Left lobe of liver (tissue), 2 donors: ENCODE measurements around the gene DPCD. TPM values are rescaled to one million over a fixed set of nuclear protein-coding genes. Genes with fewer than 3 reads are reported as not detected.
"Not testable (repeated sequence)": the region's sequence is repeated elsewhere in the genome, so short reads cannot be mapped to it uniquely, and the experiment has no call there.

ENCODE experiments used
- ATAC-seq: fragments of 200-7000 bp; cut with Tn5 transposase; one replicate; pipeline ENCODE4 v1.9.1; 2020; ENCODE audit warnings: mild to moderate bottlenecking, moderate library complexity
- DNase-seq: peaks from one replicate; pipeline ENCODE4 v3.0.0-alpha.2; 2020; ENCODE audit warnings: low spot score
- total RNA-seq: library from RNA; stranded (reverse); gene quantifications from one replicate; pipeline ENCODE4 v1.2.1, GENCODE V29; 2021
- donor health status: DM: no; HTN: no; CAD: no; lungs with moderate emphysema.
- donor health status: DM: no; HTN: yes; CAD: no.

Gene DPCD
- total RNA-seq, 1 donor from 2014 or later, result 3.6 TPM

- DNase-seq (no peak), ATAC-seq (no peak)
These were observed 7.4 kb upstream of the DPCD start for GRCh38 chr10:101580486-101581399.

- DNase-seq, result no peak
- no peak for ATAC-seq
These were observed 2.3 kb upstream of the DPCD start for GRCh38 chr10:101585841-101586240.

- ATAC-seq, result no peak
- no peak for DNase-seq
These were observed 758 bp downstream of the DPCD start for GRCh38 chr10:101588879-101589278.

GRCh38 chr10:101593331-101593730 lies 5.2 kb downstream of the DPCD start:
- peak; percentile 26 for ATAC-seq

GRCh38 chr10:101595591-101596433 lies 7.7 kb downstream of the DPCD start:
- ATAC-seq (no peak), DNase-seq (no peak)

More at GRCh38 chr10:101593331-101593730, 5.2 kb downstream of the DPCD start:
- DNase-seq, result not testable (repeated sequence)

- no peak for DNase-seq
These were observed 9.2 kb downstream of the DPCD start for GRCh38 chr10:101597091-101597900.

GRCh38 chr10:101601541-101601940 lies 13.4 kb downstream of the DPCD start:
- DNase-seq, result no peak
- ATAC-seq, result no peak

More at GRCh38 chr10:101597091-101597900, 9.2 kb downstream of the DPCD start:
- no peak for ATAC-seq

- peak; percentile 97 for ATAC-seq
- DNase-seq, result peak; percentile 74
These were observed 14.8 kb downstream of the DPCD start for GRCh38 chr10:101602761-101603398.

- ATAC-seq (no peak), DNase-seq (no peak)
These were observed 19.0 kb downstream of the DPCD start for GRCh38 chr10:101607124-101607523.

- no peak for ATAC-seq
- DNase-seq, result no peak
These were observed 21.4 kb downstream of the DPCD start for GRCh38 chr10:101609481-101609880.

- ATAC-seq (no peak), DNase-seq (no peak)
These were observed 23.2 kb downstream of the DPCD start for GRCh38 chr10:101611096-101611905.

GRCh38 chr10:101612086-101612485 lies 24.0 kb downstream of the DPCD start:
- DNase-seq (no peak), ATAC-seq (no peak)

GRCh38 chr10:101612872-101613271 lies 24.8 kb downstream of the DPCD start:
- ATAC-seq (no peak), DNase-seq (no peak)

GRCh38 chr10:101613646-101614045 lies 25.5 kb downstream of the DPCD start:
- no peak for DNase-seq

GRCh38 chr10:101614663-101615524 lies 26.8 kb downstream of the DPCD start:
- DNase-seq (no peak), ATAC-seq (no peak)

More at GRCh38 chr10:101613646-101614045, 25.5 kb downstream of the DPCD start:
- peak; percentile 11 for ATAC-seq

GRCh38 chr10:101615525-101616116 lies 27.5 kb downstream of the DPCD start:
- DNase-seq, result no peak
- ATAC-seq, result no peak

GRCh38 chr10:101616415-101617101 lies 28.4 kb downstream of the DPCD start:
- DNase-seq, result no peak
- ATAC-seq, result peak; percentile 33
